Neural cell (in vitro differentiated cells): ENCODE data around the gene B3GALT5. TPM values are rescaled to one million over a fixed set of nuclear protein-coding genes. Genes with fewer than 3 reads are reported as not detected.

Experiments used
- H2AFZ ChIP-seq: fragments of 200-600, 300-800 bp; sonication (generic), shearing (Covaris generic); 2 replicates; pipeline ENCODE4 v1.6.0; 2014; ENCODE audit warnings: low read depth, mild to moderate bottlenecking, antibody characterized with exemption, low read length, moderate library complexity
- H3F3A ChIP-seq: fragments of 200-600 bp; shearing (Covaris generic); 2 replicates; pipeline ENCODE4 v1.6.1; 2016; ENCODE audit warnings: mild to moderate bottlenecking, moderate library complexity, mixed read lengths, antibody characterized with exemption, low read length; ENCODE audit not compliant: insufficient read depth, poor library complexity, severe bottlenecking
- H3K27ac ChIP-seq: fragments of 200-600, 300-800 bp; sonication (generic), shearing (Covaris generic); 2 replicates; pipeline ENCODE4 v1.5.1; 2014; ENCODE audit warnings: mild to moderate bottlenecking, low read length, moderate library complexity
- H3K27me3 ChIP-seq: fragments of 300-800, 200-600 bp; sonication (generic), shearing (Covaris generic); 2 replicates; pipeline ENCODE4 v1.6.0; 2014; ENCODE audit warnings: mild to moderate bottlenecking, low read depth, low read length, moderate library complexity; ENCODE audit not compliant: insufficient read depth
- H3K36me3 ChIP-seq: fragments of 300-800, 200-600 bp; sonication (generic), shearing (Covaris generic); 2 replicates; pipeline ENCODE4 v1.5.1; 2014; ENCODE audit warnings: mild to moderate bottlenecking, antibody characterized with exemption, low read length, moderate library complexity; ENCODE audit not compliant: insufficient read depth
- H3K4me2 ChIP-seq: fragments of 300-800, 200-600 bp; sonication (generic), shearing (Covaris generic); 2 replicates; pipeline ENCODE4 v1.6.0; 2014; ENCODE audit warnings: mild to moderate bottlenecking, low read length
- H3K4me3 ChIP-seq: fragments of 300-800, 200-600 bp; sonication (generic), shearing (Covaris generic); 2 replicates; pipeline ENCODE4 v1.5.1; 2014; ENCODE audit warnings: mild to moderate bottlenecking, low read length, moderate library complexity
- H3K79me2 ChIP-seq: fragments of 200-600 bp; shearing (Covaris generic); replicated peaks from 2 replicates; pipeline ENCODE4 v1.6.0; 2014; ENCODE audit warnings: mild to moderate bottlenecking, low read length, moderate library complexity; ENCODE audit not compliant: insufficient read depth
- H3K9ac ChIP-seq: fragments of 300-800, 200-600 bp; sonication (generic), shearing (Covaris generic); 2 replicates; pipeline ENCODE4 v1.6.1; 2016; ENCODE audit warnings: mild to moderate bottlenecking, low read length, mixed read lengths
- H3K9me2 ChIP-seq: fragments of 200-600 bp; shearing (Covaris generic); 2 replicates; pipeline ENCODE4 v1.6.1; 2016; ENCODE audit warnings: mild to moderate bottlenecking, low read length, mixed read lengths; ENCODE audit not compliant: insufficient read depth
- H3K9me3 ChIP-seq: fragments of 200-600, 300-800 bp; sonication (generic), shearing (Covaris generic); 2 replicates; pipeline ENCODE4 v1.6.1; 2016; ENCODE audit warnings: mild to moderate bottlenecking, mixed run types, low read length, moderate library complexity, mixed read lengths
- H4K20me1 ChIP-seq: fragments of 200-600 bp; shearing (Covaris generic); 2 replicates; pipeline ENCODE4 v1.6.1; 2016; ENCODE audit warnings: mild to moderate bottlenecking, mixed run types; ENCODE audit not compliant: insufficient read depth
- CTCF ChIP-seq: fragments of 450-650 bp; IDR thresholded peaks from 2 replicates; pipeline ENCODE4 v1.5.1; 2014; ENCODE audit warnings: antibody characterized with exemption, mild to moderate bottlenecking, moderate library complexity; ENCODE audit not compliant: poor library complexity, severe bottlenecking
- EP300 ChIP-seq: fragments of 450-650 bp; conservative IDR thresholded peaks from 2 replicates; pipeline ENCODE4 v1.6.1; 2014; ENCODE audit warnings: antibody characterized with exemption, mild to moderate bottlenecking, moderate library complexity; ENCODE audit not compliant: poor library complexity, severe bottlenecking
- EZH2 ChIP-seq: fragments of 200-600, 300-800 bp; shearing (Covaris generic), sonication (generic); IDR thresholded peaks from 2 replicates; pipeline ENCODE4 v1.6.1; 2014; ENCODE audit warnings: antibody characterized with exemption, low read length, borderline replicate concordance, mild to moderate bottlenecking; ENCODE audit not compliant: insufficient read depth, poor library complexity, severe bottlenecking
- MXI1 ChIP-seq: fragments of 450-650 bp; conservative IDR thresholded peaks from 2 replicates; pipeline ENCODE4 v1.6.1; 2014; ENCODE audit warnings: antibody characterized with exemption, mild to moderate bottlenecking; ENCODE audit not compliant: poor library complexity, severe bottlenecking
- POLR2AphosphoS5 ChIP-seq: IDR thresholded peaks from 2 replicates; pipeline ENCODE4 v1.6.1; 2012
- RAD21 ChIP-seq: fragments of 450-650 bp; conservative IDR thresholded peaks from 2 replicates; pipeline ENCODE4 v1.6.1; 2014; ENCODE audit warnings: antibody characterized with exemption, mild to moderate bottlenecking, moderate library complexity
- SMC3 ChIP-seq: fragments of 450-650 bp; conservative IDR thresholded peaks from 2 replicates; pipeline ENCODE4 v1.6.1; 2014; ENCODE audit warnings: antibody characterized with exemption, mild to moderate bottlenecking, moderate library complexity; ENCODE audit not compliant: poor library complexity
- TAF1 ChIP-seq: IDR thresholded peaks from 2 replicates; pipeline ENCODE4 v1.6.1; 2012; ENCODE audit warnings: low read depth
- polyA plus RNA-seq: library from polyadenylated mRNA; depleted of rRNA; stranded (reverse); fragments of >200 nt; gene quantifications from 2 replicates; pipeline ENCODE4 v1.2.3, GENCODE V29; 2014
- TF ChIP-seq, protein P1 (sequence below): IDR thresholded peaks from 2 replicates; pipeline ENCODE4 v1.6.1; 2012; ENCODE audit warnings: borderline replicate concordance

B3GALT5 gene
- polyA plus RNA-seq, 1 donor from 2014 or later = 0.50 TPM

- Histone ChIP-seq H3F3A (no peaks in the 10 kb centered on the region), H3K4me3 (no peak overlapping the region), H3K9me3 (no peaks in the 10 kb centered on the region), H3K9me2 (no peaks in the 10 kb centered on the region), H3K27me3 (no peaks in the 10 kb centered on the region), H3K36me3 (no peaks in the 10 kb centered on the region), H3K27ac (no peak overlapping the region), H4K20me1 (no peaks in the 10 kb centered on the region), H3K79me2 (no peaks in the 10 kb centered on the region), H2AFZ (no peak overlapping the region), H3K4me2 (no peak overlapping the region), H3K9ac (no peak overlapping the region)
- TF ChIP-seq TAF1 (no peak), POLR2AphosphoS5 (no peak), EZH2 (no peak), RAD21 (no peak), EP300 (no peak), MXI1 (no peak), SMC3 (no peak), CTCF (no peak)
- TF ChIP-seq, protein P1, sequence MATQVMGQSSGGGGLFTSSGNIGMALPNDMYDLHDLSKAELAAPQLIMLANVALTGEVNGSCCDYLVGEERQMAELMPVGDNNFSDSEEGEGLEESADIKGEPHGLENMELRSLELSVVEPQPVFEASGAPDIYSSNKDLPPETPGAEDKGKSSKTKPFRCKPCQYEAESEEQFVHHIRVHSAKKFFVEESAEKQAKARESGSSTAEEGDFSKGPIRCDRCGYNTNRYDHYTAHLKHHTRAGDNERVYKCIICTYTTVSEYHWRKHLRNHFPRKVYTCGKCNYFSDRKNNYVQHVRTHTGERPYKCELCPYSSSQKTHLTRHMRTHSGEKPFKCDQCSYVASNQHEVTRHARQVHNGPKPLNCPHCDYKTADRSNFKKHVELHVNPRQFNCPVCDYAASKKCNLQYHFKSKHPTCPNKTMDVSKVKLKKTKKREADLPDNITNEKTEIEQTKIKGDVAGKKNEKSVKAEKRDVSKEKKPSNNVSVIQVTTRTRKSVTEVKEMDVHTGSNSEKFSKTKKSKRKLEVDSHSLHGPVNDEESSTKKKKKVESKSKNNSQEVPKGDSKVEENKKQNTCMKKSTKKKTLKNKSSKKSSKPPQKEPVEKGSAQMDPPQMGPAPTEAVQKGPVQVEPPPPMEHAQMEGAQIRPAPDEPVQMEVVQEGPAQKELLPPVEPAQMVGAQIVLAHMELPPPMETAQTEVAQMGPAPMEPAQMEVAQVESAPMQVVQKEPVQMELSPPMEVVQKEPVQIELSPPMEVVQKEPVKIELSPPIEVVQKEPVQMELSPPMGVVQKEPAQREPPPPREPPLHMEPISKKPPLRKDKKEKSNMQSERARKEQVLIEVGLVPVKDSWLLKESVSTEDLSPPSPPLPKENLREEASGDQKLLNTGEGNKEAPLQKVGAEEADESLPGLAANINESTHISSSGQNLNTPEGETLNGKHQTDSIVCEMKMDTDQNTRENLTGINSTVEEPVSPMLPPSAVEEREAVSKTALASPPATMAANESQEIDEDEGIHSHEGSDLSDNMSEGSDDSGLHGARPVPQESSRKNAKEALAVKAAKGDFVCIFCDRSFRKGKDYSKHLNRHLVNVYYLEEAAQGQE = no peak
These were observed 19.2 kb upstream of the B3GALT5 start for GRCh38 chr21:39593522-39593921.

- Histone ChIP-seq H3F3A (no peaks in the 10 kb centered on the region), H2AFZ (no peak overlapping the region), H3K27ac (peak overlapping the region; percentile 72), H3K4me3 (peak overlapping the region; percentile 41), H3K36me3 (no peaks in the 10 kb centered on the region), H3K79me2 (no peaks in the 10 kb centered on the region), H3K9me2 (no peaks in the 10 kb centered on the region), H3K27me3 (no peaks in the 10 kb centered on the region), H3K9me3 (no peaks in the 10 kb centered on the region), H4K20me1 (no peaks in the 10 kb centered on the region), H3K4me2 (peak overlapping the region; percentile 10), H3K9ac (peak overlapping the region; percentile 43)
- TF ChIP-seq, protein P1 = peak; percentile 90
- TF ChIP-seq POLR2AphosphoS5 (peak; percentile 53), TAF1 (no peak)
These were observed 17.3 kb upstream of the B3GALT5 start for GRCh38 chr21:39595465-39595864.
